ENCODE data around the gene SIX5.
A peak's percentile ranks its signal among the peaks of the same experiment; 100 is the strongest.

The SIX5 gene

DNA sequence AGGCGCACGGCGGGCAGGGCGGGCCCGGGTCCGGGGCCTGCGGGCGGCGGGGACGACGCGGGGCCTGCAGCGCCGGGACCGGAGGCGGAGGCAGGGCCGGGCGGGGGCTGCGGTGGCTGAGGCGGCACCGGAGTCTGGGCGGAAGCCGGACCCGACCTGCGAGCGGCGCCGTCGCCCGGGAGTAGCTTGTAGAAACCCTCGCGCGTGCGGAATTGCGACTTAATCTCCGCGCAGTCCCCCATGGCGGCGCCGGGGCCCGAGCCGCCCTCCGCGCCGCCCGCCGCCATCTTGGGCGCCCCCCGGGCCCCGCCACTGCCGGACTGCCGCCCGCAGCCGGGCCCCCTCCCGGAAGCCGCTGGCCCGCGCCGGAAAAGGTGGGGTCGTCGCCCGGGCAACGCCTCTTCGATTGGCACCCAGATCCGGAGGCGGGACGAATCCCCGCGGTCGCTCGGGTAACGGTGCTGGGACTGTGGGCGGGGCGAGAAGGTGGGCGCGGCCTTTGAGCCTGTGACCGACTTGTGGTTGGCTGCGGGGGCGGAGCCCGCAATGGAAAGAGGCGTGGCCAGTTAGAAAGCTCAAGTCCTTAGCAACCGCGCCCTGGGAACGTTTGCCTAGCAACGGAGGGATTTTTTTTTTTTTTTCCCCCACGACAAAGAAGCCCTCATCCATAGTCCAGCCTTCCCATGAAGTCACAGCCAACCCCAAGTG lies 23.6 kb upstream of the SIX5 start, which contains the start of gene DMWD:
Gene DMWD, minus strand, starts transcription at position 376 of the 708 bp plus-strand sequence. Its CDS starts 89 bp downstream, at position 287.
- peak; percentile 99 for DNase-seq

DNA sequence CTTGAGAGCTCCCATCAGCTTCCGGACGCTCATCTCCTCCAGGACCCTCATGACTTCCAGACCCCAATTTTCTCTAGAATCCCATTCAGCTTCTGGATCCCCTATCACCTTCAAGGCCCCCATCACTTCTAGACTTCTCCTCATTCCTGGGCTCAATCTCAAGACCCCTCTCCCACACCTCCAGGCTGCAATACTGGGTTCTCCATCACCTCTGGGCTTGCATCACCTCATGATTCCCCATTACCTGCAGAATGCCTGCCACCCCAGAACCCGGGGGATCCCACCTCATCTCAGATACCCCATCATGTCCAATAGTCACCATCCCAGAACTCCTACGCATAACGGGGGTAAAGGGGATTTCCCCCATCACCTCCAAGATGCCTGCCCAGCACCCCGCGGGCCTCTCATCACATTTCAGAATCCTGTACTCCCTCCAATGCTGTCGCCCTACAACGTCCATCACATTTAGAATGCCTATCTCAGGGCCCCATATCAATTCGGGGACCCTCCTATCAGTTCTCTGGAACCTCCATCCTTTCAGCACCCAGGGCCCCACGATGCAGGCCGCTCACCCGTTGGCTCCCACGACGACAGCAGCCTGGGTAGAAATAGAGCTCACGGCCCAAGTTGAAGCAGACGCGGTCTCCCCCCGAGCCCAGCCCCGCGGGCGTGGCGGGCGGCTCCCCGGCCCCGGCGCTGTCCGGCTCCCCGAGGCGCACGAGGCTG lies 22.9 kb upstream of the SIX5 start:
- no peak for DNase-seq

DNA sequence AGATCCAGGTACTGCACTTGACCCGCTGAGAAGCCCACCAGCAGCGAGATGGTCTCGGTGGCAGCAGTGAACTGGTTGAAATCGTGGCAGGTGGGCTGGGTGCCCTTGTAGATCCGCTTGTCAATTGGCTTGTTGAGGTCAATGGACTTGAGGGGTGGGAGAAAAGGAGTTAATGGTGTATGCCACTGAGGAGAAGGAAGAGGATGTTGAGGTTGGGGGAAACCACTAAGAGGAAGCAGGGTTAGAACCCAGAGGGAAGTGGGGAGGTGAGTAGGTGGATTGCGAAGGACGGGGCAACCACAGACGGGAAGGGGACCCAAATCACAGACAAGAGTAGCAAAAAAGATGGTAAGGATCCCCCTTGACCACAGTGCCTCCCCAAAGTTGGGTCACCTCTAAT lies 21.9 kb upstream of the SIX5 start:
- DNase-seq = no peak

DNA sequence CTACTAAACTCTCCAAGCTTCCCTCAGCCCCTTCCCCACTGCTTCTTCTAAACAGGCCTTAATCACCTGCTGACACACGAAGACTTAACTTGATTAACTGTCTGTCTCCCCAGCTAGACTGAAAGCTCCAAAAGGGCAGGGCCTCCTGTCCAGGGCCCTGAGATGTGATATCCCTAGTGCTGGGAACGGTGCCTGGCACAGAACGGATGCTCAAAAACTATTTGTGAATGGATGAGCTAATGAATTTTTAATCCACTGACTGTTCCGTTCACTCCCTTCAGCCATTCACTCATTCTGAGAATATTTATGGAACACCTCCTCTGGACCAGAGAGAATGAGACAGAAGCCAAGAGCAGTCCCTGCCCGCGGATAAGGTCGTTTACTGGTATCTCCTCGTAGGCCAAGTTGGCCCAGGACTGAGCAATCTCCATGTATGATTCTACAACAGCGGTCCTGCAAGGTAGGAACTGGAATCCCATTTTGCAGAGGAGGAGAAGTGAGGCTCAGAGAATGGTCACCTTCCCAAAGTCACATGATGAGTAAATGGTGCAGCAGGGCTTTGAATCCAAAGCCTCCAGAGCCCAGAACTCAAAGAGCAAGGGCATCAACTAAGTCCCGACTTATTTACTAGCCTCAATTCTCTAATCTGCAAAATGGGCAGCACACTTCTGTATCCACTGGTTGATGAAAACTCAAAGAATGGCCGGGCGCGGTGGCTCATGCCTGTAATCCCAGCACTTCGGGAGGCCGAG lies 20.2 kb upstream of the SIX5 start:
- no peak for DNase-seq

DNA sequence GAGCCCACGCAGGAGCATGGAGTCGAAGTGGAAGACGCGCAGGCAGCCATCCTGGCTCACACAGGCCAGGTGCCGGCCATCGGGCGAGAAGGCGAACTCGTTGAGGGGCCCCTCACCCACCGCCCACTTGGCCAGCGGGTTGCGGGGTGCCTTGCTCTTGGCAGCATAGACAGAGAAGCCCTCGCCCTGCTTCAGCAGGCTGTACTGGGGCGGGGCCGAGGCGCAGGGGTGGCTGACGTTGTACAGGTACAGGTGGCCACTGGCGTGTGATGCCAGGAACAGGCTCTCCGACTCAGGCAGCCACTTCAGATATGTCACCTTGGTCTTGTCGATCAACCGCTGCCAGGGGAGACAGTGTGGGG lies 17.5 kb upstream of the SIX5 start:
- no peak for DNase-seq

DNA sequence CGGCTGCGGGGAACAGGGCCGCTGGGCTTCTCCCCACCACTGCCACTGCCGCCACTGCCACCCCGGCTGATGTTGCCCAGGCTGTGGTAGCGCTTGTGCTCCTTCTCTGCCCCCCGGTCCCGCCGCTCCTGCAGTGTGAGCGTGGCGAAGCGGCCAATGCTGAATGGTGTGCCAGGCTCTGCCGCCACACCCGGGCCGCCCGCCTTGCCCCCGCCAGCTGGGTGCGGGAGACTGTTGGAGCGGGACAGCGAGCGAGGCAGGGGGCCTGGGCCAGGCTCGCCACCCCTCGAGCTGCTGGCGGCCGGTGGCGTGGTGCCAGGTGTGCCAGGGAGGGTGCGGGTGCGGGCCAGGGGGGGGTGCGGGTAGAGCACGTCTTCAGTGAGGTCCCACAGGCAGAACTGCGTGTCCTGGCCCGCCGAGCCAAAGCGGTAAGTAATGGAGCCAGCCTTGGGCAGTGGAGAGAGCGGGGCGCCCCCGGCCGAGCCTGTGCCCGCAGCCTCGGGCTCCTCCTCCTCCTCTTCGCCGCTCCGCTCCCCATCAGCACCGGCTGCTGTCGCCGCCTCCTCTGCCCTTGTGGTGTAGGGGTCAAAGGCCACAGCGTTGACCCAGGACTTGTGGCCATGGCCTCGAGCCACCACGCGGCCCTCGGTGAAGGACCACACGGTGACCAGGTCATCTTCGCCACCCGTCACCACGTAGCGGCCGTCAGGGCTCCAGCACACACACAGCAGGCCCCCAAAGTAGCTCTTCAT lies 16.9 kb upstream of the SIX5 start:
- no peak for DNase-seq

DNA sequence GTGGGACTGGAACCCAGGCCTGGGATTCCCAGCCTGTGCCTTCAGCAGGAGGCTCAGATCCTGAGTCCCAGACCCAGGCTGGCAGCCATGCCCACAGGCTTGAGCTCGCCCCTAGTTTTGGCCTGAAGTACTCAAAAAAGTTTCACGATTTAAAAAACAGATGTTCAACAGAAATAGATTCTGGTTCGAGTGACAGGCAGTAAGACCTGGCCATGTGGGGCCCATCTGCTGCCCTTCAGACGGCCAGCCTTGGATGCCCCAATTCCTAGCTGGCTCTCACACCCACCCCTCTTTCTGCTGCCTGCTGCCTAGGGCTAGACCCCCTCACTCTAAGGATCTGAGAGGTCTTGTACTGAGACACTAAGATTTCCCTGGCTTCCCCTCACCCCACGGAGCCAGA lies 16.0 kb upstream of the SIX5 start:
- DNase-seq = no peak

DNA sequence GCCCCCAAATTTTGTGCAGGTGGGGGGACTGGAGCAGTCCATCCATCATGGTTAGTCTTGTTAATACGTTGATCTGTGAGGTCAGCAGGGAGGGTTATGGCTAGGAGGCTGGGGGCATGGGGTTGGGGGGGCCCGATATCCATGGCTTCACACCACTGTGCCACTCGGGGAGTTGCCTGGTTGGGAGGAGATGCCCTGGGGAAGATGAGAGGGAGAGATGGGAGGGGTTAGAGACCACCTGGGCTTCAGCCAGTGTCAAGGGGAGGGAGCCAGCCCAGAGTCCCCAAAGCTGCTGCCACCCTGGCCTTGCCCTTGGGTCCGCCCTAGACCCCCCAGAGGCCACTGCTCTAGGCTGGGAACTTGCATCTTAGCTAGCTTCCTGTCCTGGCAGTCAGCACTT lies 15.0 kb upstream of the SIX5 start:
- no peak for DNase-seq

DNA sequence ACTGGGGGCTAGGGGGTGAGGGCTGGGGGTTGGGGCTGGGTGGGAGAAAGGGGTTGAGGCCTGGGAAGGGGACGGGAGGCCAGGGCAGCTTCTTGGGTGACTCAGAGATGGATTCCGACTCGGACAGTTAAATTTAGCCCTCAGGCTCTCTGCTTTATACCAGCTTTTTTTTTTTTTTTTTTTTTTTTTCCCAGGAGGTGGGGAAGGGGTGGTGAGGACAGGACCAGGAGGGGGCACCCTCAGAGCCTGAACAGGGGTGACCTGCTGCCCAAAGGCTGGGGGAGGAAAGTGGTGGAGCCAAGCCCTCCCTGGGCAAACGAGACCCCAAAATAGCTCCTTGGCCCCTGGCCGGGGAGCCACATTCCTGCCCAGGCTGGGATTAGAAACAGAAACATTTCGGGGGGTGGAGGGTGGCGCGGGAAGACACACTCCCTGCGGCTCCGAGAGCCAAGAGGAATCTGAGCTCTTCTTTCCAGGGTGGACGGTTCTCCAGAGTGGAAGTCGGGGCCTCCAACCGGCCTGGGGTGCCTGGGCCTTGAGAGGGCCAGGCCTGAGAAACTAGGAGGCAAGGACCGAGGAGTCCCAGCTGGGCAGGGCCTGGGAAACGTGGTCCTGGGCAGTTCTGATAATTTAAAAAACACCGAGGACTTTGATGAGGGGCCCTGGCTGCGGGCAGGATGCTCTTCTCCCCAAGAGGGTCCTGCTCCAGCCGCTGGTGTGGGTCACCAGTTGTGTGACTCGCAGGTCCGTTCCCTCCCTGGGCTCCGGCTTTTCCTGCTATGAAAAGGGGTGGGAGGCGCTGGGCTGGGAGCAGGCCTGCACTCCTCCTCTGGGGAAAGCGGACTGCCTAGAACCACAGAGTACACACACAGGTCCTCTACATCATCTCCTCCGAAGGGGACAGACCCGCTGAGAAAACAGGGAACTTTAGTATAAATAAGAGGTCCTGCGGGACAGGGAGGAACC lies 14.1 kb upstream of the SIX5 start:
- DNase-seq = no peak

DNA sequence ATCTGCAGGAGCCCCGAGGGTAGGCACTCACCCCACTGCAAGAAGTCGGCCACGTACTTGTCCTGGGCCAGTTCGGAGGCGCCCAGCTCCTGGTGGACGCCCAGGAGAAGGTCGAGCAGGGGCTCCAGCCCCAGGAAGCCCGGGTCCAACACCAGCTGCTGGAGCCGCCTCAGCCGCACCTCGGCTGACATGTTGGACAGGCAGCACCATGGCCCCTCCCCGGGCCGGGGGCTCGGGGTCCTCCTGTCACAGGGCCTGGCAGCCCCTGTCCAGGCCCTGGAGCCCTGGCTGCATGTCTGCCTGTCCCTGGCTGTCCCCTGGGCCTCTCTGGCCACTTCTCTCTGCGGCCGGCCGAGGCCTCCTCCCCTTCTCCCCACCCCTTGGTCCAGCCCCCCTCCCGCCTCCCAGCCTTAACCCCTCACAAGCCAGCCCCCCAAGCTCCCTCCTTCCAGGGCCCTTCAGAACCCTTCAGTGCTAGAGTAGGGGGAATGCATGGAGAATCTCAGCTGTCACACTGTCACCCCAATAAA lies 13.2 kb upstream of the SIX5 start, which contains the start of gene DMPK:
Gene DMPK, minus strand, starts transcription at position 329 of the 530 bp plus-strand sequence. Its CDS starts 138 bp downstream, at position 191.
- no peak for DNase-seq

DNA sequence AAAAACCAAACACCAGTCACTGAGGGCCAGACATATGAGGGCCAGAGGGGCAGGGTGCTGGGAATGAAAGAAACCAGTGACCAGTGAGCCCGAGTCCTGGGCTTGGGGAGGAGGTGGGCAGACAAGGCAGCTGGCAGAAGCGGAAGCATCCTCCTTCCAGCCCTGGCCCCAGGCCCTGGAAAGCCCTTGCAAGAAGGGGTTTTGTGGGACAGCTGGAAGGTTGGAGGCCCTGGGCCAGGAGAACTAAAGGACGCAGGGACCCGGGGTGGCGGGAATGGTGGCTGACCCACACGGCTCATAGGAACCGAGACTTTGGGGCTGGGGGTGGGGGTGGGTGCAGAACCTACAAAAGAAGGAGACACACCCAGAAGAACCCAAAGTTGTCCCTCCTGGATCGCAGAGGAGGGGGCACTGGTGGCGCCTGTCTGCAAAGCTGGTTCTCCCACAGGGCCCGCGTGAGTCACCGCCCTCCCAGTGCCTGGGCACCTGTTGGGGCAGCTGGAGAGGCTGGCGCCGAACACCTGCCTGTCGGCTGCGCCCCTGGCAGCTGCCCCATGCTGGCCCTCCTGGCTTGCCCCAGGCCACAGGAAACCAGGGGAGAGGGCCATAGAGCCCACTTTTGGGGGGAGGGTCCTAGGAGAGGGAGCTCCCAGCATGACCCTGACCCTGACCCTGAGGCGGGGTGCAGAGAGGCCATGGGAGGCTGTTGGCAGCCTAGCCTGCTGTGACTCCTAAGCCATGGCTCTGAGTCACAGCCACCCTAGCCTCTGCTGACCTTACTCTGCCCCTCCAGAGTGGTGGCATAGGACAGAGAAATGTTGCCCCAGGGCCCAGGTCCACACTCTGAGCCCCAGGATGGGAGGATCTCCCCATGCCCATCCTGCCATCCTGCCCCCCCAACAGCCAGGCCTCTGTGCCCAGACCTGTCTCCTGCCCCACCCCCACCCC lies 12.4 kb upstream of the SIX5 start:
- DNase-seq = no peak

DNA sequence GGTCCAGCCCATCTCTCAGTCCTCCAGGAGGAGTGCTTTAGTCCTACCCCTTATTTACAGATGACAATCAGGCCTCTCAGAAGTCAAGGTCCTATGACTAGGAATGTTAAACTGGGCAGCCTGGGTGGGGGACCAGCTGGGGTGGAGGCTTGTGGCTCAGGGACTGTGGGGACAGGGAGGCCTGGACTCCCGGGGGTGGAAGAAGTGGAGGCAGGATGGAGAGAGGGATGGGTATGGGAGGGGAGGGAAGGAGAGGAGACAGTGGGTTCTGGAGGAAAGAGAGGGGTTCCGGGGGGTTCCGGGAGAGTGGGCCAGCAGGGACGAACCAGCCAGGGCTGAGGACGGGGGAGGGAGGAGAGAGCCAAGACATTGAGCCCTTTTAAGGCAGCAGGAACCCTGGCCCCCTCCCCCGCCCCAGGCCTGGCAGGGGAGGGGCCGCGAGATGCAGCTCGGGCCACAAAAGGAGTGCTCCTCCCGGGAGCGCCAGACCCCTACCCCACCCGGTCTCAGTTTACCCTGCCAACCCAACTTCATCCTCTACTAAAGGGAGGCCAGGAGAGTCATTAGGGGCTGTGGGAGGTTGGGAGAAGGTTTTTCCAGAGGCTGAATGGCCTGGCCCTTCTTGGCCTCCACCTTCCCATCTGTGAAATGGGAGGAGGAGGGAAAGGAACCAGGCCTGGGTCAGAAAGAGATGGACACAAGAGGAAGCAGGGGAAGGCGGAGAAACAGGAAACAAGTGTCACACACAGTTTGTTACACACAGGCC lies 11.6 kb upstream of the SIX5 start:
- no peak for DNase-seq

DNA sequence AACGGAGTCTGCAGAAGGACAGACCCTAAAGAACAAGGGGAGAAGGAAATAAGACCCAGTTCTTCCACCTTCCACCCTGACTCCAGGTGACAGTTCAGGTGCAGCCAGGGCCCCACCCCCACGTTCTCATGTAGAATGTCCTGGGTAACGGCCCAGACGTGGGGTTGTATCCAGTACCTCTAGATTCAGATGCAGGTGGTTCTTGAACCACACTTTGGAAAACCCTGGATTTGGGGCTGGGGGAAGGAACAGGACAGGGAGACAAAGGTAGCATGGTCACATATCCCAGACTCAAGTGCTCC lies 11.0 kb upstream of the SIX5 start:
- no peak for DNase-seq

DNA sequence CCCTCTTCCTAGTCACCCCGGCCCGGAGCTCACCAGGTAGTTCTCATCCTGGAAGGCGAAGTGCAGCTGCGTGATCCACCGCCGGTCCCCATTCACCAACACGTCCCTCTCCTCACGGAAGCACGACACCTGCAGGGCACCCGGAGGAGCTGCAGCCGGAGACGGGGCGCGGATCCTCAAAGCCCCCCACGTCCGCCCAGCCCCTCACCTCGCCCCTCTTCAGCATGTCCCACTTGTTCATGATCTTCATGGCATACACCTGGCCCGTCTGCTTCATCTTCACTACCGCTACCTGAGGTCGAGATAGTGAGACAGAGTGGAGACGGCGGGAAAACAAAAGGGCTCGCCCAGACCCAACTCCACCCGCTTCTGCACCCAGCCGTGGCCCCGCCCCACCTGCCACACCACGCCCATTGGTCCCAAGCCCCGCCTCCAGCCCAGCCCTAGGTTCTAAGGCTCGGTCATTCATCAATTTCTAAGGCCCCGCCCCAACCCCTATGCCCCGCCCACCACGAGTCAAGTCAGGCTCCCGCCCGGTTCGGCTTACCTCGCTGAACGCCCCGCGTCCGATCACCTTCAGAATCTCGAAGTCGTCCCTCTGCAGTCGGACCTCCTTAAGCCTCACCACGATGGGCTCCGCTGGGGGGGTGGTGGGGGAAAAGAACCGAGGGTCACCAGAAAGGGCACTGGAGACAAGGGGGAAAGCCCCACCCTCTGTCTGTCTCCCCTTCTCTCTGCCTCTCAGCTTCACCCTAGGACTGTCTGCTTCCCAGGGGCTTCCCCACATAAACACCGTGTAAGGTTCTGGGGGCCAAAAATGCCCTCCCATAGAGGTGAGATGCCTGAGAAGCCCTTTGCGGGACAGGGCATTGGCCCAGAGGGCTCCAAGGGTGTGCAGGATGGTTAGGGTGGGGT lies 10.4 kb upstream of the SIX5 start:
- DNase-seq = peak; percentile 73

DNA sequence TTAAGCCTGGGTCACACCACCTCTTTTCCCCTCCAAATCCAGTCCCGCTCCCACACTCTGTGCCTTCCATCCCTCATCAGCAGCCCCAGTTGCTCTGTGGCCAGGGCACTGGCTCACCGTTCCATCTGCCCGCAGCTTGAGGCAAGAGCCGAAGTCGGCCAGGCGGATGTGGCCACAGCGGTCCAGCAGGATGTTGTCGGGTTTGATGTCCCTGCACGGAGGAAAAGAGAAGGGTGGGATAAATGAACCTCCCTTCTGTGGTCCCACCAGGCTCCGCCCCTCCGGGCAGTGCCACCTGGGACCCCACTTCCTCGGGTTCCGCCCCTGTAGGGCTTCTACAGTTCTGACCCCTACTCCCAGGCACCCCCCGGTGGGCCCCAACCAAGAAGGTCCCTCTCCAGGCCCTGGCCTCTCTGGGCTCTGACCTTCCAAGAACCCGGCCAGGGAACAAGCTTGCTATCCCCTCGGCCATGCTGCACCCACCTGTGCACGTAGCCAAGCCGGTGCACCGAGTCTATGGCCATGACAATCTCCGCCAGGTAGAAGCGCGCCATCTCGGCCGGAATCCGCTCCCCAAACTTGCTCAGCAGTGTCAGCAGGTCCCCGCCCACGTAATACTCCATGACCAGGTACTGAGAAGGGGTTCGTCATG lies 9.1 kb upstream of the SIX5 start:
- DNase-seq = no peak

DNA sequence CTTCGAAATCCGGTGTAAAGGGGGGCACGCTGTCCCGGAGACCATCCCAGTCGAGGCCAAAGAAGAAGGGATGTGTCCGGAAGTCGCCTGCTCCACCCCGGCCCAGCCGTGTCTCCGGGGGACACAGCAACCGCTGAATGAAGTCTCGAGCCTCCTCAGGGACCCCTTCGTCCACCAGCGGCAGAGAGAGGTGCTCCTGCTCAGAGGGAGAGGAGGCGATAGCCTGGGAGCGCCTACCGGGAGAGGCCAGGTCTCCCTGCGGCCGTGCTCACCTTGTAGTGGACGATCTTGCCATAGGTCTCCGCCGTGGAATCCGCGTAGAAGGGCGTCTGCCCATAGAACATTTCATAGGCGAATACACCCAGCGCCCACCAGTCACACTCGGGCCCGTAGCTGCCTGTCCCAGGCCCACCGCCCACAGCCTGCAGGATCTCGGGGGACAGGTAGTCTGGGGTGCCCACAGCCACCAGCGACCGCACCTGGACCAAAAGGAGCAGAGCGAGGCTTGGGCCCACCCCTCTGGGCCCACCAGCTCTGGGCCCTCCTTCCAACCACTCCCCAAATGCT lies 8.4 kb upstream of the SIX5 start:
- no peak for DNase-seq

DNA sequence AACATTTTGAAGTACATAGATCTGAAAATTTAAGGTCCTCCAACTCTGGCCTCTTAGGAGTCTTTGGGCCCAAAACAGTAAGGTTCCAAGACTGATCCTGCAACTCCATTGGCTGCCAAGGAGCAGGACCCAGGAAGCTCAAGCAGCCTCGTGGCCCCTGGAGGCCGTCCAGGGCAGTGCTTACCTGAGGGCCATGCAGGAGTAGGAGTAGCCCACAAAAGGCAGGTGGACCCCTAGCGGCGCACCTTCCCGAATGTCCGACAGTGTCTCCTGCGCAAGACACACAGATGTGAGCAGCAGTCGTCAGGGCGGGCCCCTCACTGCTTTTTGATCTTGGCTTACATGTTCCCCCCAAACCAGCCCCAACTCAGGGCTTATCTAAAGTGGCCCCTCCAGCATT lies 5.7 kb upstream of the SIX5 start:
- no peak for DNase-seq

DNA sequence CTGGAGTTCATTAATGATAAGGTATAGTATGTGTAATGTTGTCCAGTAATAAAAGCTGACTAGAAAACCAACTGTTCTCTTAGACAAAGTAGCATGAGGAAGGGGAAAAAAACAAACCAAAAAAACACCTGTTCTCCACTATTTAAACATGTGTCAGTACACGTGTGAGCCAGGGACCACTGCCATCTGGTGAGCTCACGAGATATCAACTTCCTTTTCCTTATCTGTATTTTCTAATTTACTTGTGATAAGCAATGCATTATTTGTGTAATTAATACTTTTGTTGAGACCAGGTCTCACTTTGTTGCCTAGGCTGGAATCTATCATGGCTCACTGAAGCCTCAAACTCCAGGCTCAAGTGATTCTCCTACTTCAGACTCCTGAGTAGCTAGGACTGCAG lies 4.3 kb upstream of the SIX5 start:
- DNase-seq = no peak
